ENCODE data around the gene POLE3.
"Not testable (repeated sequence)": the region's sequence is repeated elsewhere in the genome, so short reads cannot be mapped to it uniquely, and the experiment has no call there.

The POLE3 gene, protein sequence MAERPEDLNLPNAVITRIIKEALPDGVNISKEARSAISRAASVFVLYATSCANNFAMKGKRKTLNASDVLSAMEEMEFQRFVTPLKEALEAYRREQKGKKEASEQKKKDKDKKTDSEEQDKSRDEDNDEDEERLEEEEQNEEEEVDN

DNA sequence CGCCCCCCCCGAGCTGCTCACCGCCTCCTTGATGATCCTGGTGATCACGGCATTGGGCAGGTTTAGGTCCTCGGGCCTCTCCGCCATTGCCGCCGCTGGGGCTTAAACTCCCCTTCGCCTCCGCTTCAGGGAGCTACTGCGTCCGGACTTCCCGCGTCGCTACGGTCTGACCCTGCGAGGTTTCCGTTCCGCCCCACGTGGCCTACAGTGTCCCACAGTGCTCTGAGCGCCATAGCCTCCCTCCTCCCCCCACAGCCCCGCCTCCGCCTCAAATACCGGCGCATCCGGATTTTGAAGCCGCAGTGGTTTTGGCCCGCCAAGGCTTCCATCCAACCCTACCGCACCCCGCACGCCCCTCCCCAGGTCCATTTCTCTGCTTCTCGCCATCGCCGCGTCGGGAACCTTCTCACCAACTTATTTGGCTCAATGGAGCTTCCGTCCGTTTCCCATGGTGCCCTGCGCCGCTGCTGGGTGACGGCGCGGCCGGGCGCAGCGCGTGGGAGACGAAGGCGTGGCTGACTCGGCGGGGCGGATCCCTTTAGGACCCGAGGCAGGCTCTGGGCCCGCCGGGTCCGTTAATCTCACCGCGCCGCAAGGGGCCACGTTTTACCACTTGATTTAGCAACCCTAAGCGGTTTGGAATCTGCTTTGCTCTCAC is at the start of gene POLE3, which contains the start of gene C9orf43:
TSS of gene POLE3 (minus strand) at position 469 of the 658 bp plus-strand sequence. CDS start at position 87, 382 bp downstream.
TSS of gene C9orf43 (plus strand) at position 541 of the 658 bp plus-strand sequence. CDS start 2,747 bp downstream, outside the sequence.
- Mint-ChIP-seq H3K27me3 (ENCODE audit: low read depth) (no peaks in the 10 kb centered on the region), H3K4me1 (ENCODE audit: low read depth) (peaks cover 17% of the 10 kb centered on the region), H3K36me3 (ENCODE audit: low read depth) (peaks cover 25% of the 10 kb centered on the region), H3K4me3 (peak within 1 kb of the TSS; percentile 97), H3K9me3 (no peaks in the 10 kb centered on the region), H3K27ac (peak within 1 kb of the TSS; percentile 99)

DNA sequence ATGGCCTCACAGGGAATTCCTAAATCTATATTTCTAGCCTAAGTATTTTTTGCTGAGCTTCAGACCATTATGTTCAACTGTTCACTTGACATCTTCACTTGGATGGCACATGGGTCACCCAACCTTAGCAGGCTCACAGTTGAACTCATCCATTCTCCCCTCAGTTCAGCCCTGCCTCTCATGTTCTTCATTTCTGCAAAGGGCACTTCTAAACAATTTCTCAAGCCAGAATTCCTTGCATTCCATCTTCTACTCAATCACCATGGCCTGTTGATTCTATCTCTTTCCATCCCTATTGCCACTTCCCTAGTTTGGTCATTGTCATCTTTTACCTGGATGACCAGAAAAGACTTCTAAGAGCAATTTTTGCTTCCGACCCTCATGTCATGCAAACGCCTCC is 45.8 kb upstream of the POLE3 start:
- H3K36me3 Mint-ChIP-seq (ENCODE audit: low read depth): no peaks in the 10 kb centered on the region
- H3K27ac Mint-ChIP-seq: no peak overlapping the region
- peaks cover 3% of the 10 kb centered on the region for H3K4me1 Mint-ChIP-seq (ENCODE audit: low read depth)
- no peaks in the 10 kb centered on the region for H3K27me3 Mint-ChIP-seq (ENCODE audit: low read depth)
- H3K4me3 Mint-ChIP-seq: no peak overlapping the region
- H3K9me3 Mint-ChIP-seq: no peaks in the 10 kb centered on the region

DNA sequence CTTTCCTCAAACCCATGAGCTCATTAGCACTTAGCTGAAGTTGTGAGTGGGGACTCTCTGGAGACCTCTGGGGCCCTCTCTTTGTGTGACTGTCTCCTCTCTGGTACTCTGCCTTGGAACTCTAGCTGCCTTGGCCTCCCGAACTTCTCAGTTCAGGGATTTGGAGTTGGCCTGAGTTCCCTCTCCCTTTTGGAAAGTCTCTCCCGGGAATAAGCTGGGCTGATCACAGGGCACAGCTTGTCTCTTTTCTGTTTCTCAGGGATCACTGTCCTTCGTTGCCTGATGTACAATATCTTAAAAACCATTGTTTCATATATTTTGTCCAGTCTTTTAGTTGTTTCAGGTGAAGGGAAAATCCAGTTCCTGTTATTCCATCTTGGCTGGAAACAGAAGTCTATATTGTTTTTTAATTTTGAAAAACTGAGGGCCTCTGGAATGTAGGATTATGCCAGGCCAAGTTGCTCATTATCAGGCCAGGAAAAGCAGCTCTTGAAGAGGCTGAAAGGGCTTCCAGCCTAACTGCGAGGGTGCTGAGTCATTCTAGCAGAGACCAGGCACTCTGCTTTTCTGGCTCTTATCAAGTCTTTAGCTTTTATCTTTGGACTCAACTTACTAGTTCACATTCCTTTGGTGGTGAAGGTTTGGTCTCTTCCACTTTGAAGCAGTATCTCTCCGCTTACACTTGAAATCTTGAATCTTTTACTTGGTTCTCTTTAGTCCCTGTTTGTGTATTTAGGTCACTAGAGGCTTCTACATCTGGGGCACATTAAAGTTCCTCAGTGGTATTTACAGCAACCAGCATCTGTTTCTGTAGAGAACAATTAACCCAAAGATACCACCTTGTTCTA is 44.7 kb upstream of the POLE3 start:
- Mint-ChIP-seq H3K36me3 (ENCODE audit: low read depth) (no peaks in the 10 kb centered on the region), H3K27ac (no peak overlapping the region)

DNA sequence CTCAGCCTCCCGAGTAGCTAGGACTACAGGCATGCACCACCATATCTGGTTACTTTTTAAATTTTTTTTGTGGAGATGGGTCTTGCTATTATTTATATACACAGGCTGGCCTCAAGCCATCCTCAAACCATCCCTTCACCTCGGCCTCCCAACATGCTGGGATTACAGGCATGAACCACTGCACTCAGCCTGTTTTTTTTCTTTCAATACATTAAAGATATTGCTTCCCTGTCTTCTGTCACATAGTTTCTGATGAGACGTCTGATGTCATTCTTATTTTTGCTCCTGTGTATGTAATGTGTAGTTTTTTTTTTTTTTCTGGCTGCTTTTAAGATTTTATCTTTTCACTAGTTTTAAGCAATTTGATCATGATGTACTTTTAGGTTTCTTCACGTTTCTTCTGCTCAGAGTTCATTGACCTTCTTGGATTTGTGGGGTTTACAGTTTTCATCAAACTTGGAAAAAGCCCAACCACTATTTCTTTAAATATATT is 41.7 kb upstream of the POLE3 start:
- H3K4me1 Mint-ChIP-seq (ENCODE audit: low read depth): peaks cover 3% of the 10 kb centered on the region
- H3K27ac Mint-ChIP-seq: no peak overlapping the region
- no peaks in the 10 kb centered on the region for H3K9me3 Mint-ChIP-seq
- no peaks in the 10 kb centered on the region for H3K36me3 Mint-ChIP-seq (ENCODE audit: low read depth)
- no peaks in the 10 kb centered on the region for H3K27me3 Mint-ChIP-seq (ENCODE audit: low read depth)
- H3K4me3 Mint-ChIP-seq: no peak overlapping the region

More for the DNA sequence above, 44.7 kb upstream of the POLE3 start:
- Mint-ChIP-seq H3K9me3 (no peaks in the 10 kb centered on the region), H3K27me3 (ENCODE audit: low read depth) (no peaks in the 10 kb centered on the region), H3K4me3 (no peak overlapping the region), H3K4me1 (ENCODE audit: low read depth) (peaks cover 3% of the 10 kb centered on the region)

DNA sequence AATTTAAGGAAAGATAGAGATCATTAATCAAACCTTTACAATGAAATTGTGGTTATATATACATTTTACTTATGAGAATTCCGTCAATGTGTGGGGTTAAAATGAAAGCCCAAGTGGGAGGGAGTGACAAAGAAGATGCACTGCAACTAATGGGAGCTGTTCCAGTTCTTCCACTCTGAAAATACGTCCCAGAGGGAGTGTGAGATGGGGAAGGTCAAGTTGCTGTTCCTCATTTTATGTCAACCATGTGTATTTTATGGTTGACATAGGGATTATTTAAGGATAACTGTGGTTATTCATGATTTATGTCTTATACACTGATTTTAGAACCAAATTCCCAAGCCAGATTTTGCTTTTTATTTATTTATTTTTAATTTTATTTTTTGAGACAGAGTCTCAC is 38.9 kb upstream of the POLE3 start:
- H3K27ac Mint-ChIP-seq: no peak overlapping the region
- H3K4me3 Mint-ChIP-seq: no peak overlapping the region
- no peaks in the 10 kb centered on the region for H3K27me3 Mint-ChIP-seq (ENCODE audit: low read depth)
- no peaks in the 10 kb centered on the region for H3K4me1 Mint-ChIP-seq (ENCODE audit: low read depth)
- no peaks in the 10 kb centered on the region for H3K36me3 Mint-ChIP-seq (ENCODE audit: low read depth)
- H3K9me3 Mint-ChIP-seq: no peaks in the 10 kb centered on the region

DNA sequence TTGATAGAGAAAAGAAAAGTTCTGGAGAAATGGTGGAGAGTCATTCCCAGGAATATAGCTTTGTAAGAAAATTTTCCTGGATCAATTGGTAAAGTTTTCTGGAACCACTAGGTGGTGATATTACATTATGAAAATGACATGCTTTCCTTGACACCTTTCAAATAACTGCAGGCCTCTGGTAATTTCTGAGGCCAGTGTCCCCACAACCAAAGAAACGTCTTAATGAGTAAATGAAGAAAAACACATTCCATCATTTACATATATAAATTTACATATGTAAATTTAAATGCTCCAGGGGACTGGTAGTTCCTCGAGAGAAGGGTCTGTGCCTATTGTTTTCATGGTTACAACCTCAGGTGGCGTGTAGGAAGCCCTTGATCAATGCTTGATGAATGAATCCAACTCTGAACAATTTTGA is 35.9 kb upstream of the POLE3 start:
- no peaks in the 10 kb centered on the region for H3K27me3 Mint-ChIP-seq (ENCODE audit: low read depth)
- no peaks in the 10 kb centered on the region for H3K4me1 Mint-ChIP-seq (ENCODE audit: low read depth)
- no peak overlapping the region for H3K27ac Mint-ChIP-seq
- H3K4me3 Mint-ChIP-seq: no peak overlapping the region
- no peaks in the 10 kb centered on the region for H3K9me3 Mint-ChIP-seq
- no peaks in the 10 kb centered on the region for H3K36me3 Mint-ChIP-seq (ENCODE audit: low read depth)

DNA sequence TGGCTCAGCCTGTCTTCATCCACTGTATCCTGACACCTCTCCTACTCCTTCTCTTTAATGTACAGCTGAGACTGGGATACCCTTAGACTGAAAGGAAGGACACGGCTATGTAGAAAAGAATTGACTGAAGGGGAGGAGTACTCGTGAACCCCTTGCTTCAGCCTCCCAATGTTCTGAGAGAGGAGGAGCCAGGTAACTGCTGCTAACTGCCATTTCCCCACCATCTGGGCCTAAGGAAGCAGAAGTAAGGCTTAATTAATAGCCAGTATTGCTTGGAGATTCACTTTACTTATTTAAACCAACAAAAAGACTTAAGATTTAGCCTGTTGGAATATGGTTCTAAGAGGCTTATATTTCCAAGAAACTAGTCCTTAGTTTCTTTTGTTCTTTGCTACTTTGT is 34.3 kb upstream of the POLE3 start:
- Mint-ChIP-seq H3K27ac (no peak overlapping the region), H3K4me1 (ENCODE audit: low read depth) (no peaks in the 10 kb centered on the region), H3K9me3 (no peaks in the 10 kb centered on the region), H3K36me3 (ENCODE audit: low read depth) (no peaks in the 10 kb centered on the region), H3K27me3 (ENCODE audit: low read depth) (no peaks in the 10 kb centered on the region), H3K4me3 (no peak overlapping the region)

DNA sequence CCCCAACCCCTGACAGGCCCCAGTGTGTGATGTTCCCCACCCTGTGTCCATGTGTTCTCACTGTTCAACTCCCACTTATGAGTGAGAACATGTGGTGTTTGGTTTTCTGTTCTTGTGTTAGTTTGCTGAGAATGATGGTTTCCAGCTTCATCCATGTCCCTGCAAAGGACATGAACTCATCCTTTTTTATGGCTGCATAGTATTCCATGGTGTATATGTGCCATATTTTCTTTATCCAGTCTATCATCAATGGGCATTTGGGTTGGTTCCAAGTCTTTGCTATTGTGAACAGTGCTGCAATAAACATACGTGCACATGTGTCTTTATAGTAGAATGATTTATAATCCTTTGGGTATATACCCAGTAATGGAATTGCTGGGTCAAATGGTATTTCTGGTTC is 27.2 kb upstream of the POLE3 start:
- H3K27ac Mint-ChIP-seq; H3K9me3 Mint-ChIP-seq; H3K4me3 Mint-ChIP-seq; H3K36me3 Mint-ChIP-seq (ENCODE audit: low read depth); H3K4me1 Mint-ChIP-seq (ENCODE audit: low read depth): not testable (repeated sequence)
- H3K27me3 Mint-ChIP-seq (ENCODE audit: low read depth): peaks cover 28% of the 10 kb centered on the region

DNA sequence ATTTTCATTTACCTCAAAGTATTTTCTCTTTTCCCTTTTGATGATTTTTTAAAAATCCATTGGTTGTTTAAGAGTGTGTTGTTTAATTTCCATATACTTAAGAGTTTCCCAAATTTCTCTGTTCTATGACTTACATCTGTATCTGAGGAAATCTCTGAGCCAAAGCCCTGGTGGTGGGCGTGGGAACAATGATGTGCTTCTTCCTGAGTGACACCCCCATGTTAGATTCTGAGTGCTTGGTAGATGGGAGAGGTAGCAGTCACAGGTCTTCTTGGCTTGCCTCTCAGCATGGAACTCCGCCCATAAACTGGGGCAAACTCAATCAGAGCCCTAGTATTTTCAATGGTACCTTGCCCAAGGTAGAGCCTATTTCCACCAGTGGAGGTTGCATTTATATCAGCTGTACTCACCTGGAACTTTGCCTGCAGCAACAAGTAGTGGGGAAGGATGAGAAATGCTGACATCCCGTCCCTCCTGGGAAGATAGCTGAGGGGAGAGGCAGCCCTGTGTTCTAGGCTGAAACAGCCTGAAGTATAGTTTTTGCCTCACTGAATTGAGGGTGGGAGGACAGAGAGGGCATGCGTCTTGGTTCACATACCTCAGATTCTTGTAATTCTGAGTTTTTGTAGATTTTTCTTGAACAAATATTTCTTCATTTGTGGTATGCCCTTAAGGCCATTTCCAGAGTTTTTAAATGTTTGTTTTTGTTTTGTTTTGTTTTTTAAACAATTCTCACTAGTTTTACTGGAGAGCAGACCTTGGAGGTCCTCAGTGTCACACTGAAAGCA is 26.4 kb upstream of the POLE3 start:
- H3K27me3 Mint-ChIP-seq (ENCODE audit: low read depth): peaks cover 32% of the 10 kb centered on the region
- H3K4me1 Mint-ChIP-seq (ENCODE audit: low read depth): no peaks in the 10 kb centered on the region
- no peaks in the 10 kb centered on the region for H3K9me3 Mint-ChIP-seq
- H3K27ac Mint-ChIP-seq: no peak overlapping the region
- H3K4me3 Mint-ChIP-seq: no peak overlapping the region
- H3K36me3 Mint-ChIP-seq (ENCODE audit: low read depth): no peaks in the 10 kb centered on the region

DNA sequence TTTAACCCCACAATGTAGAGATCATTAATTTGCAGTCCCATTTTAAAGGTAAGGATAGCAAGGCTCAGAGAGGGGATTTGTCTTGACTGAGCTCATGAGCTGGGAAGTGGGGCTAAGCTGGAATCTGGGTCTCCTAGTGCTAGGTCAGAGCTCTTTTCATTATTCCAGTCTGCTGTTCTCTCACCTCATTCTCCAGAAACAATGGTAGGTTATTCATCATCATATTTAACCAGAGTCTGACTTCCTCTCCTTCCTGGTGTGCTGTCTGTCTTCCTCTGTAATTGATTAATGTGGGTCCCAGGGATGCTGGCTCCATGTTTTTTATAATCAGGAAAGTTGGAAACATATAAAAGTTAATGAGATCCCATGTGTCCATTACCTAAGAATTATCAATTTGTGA is 20.7 kb upstream of the POLE3 start:
- no peaks in the 10 kb centered on the region for H3K36me3 Mint-ChIP-seq (ENCODE audit: low read depth)
- peaks cover 28% of the 10 kb centered on the region for H3K27me3 Mint-ChIP-seq (ENCODE audit: low read depth)
- H3K4me1 Mint-ChIP-seq (ENCODE audit: low read depth): no peaks in the 10 kb centered on the region
- H3K4me3 Mint-ChIP-seq: no peak overlapping the region
- H3K27ac Mint-ChIP-seq: no peak overlapping the region
- no peaks in the 10 kb centered on the region for H3K9me3 Mint-ChIP-seq

DNA sequence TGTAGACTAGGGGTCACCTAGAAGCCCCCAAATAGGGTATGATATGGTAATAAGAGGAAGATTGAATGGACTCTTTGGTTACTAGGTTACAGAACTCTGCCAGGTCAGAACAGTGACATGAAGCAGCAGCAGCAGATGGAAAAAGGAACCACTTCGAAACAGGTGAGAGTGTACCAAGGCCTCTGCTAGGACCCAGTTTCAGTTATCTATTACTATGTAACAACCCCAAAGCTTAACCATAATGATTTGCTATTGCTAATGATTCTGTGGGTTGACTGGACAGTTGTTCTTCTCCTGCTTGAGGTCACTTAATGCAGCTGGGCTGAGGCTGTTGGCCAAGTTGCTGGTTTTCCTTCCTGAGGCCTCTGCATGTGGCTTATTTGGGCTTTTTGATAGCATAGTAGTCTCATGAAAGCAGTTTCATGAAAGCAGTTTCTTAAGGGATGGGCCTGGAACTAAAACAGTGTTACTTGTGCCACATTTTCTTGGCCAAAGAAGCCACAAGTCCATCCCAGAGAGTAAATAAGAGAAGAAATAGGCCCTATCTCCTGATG is 17.7 kb upstream of the POLE3 start:
- H3K9me3 Mint-ChIP-seq: no peaks in the 10 kb centered on the region
- no peak overlapping the region for H3K27ac Mint-ChIP-seq
- no peaks in the 10 kb centered on the region for H3K4me1 Mint-ChIP-seq (ENCODE audit: low read depth)
- H3K36me3 Mint-ChIP-seq (ENCODE audit: low read depth): no peaks in the 10 kb centered on the region
- peaks cover 14% of the 10 kb centered on the region for H3K27me3 Mint-ChIP-seq (ENCODE audit: low read depth)
- H3K4me3 Mint-ChIP-seq: no peak overlapping the region

DNA sequence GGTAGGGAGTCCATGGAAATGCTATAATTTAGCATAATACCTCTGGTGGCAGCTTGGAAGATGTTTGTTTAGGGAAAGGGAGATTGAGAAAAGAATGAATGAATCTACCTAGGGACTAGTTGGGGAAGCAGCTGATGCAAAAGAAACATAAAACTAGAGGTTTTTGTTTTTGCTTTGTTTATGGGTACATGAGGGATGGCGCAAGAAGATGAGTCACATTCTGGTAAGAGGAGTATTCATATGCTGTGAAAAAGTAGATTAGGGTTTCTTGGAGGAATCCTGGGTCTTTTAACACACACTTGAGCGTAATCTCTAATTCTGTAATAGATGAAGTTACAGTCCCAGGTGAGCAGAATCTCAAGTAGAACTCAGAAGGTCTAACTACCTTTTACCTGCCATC is 17.2 kb upstream of the POLE3 start:
- no peak overlapping the region for H3K27ac Mint-ChIP-seq
- H3K27me3 Mint-ChIP-seq (ENCODE audit: low read depth): peaks cover 9% of the 10 kb centered on the region
- H3K9me3 Mint-ChIP-seq: no peaks in the 10 kb centered on the region
- H3K4me1 Mint-ChIP-seq (ENCODE audit: low read depth): no peaks in the 10 kb centered on the region
- H3K36me3 Mint-ChIP-seq (ENCODE audit: low read depth): no peaks in the 10 kb centered on the region
- no peak overlapping the region for H3K4me3 Mint-ChIP-seq

DNA sequence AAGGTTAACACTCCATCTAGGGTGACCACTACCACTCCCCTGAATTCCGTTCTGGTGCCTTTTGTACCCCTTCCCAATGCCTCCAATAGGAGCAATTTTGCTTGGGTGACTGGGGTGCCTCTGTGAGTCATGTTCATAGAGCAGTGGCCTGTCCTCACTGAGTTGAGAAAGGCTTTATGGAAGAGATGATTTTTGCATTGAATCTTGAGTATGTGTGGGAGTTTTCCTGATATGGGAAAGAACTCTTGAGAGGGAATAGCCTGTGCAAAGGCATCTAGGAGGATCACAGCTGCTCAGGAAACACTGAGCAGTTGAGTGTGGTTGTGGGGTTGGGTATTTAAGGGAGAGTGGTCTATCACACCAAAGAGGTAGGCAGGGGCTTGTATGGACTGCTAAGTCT is 16.2 kb upstream of the POLE3 start:
- Mint-ChIP-seq H3K4me3 (no peak overlapping the region), H3K36me3 (ENCODE audit: low read depth) (no peaks in the 10 kb centered on the region), H3K9me3 (no peaks in the 10 kb centered on the region)

DNA sequence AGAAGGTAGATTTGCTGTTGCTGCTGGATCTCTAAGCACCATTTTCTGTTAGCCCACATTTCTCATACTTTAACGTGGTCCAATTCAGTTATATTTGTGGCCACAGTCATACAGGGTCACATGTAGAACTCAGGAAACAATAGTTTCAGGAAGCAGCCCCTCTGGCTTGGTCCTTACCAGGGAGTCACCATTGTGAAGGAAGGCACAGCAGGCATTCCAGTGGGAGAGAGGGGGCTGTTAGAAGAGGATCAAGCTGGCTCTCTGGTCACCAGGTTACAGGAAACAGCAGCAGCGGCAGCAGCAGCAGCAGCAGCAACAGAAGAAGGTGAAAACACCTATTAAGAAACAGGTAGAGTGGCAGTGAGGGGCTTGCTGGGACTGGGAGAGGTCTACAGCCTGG is 14.6 kb upstream of the POLE3 start:
- Mint-ChIP-seq H3K4me3 (no peak overlapping the region), H3K27me3 (ENCODE audit: low read depth) (peaks cover 5% of the 10 kb centered on the region), H3K4me1 (ENCODE audit: low read depth) (no peaks in the 10 kb centered on the region), H3K36me3 (ENCODE audit: low read depth) (no peaks in the 10 kb centered on the region), H3K9me3 (no peaks in the 10 kb centered on the region), H3K27ac (no peak overlapping the region)

More for the DNA sequence above, 16.2 kb upstream of the POLE3 start:
- no peaks in the 10 kb centered on the region for H3K4me1 Mint-ChIP-seq (ENCODE audit: low read depth)
- H3K27me3 Mint-ChIP-seq (ENCODE audit: low read depth): peaks cover 5% of the 10 kb centered on the region
- H3K27ac Mint-ChIP-seq: no peak overlapping the region

Data from T-helper 1 cell treated with Interleukin-12 subunit alpha and Interleukin-12 subunit beta and Interleukin-4 antibody, amounts not matched to agents 30 μg/mL and 1 μg/mL, for 36 hours (primary cell).